ENCODE data around the gene JAM2.

Gene JAM2

GRCh38 chr21:25742900-25743299 lies 103.8 kb downstream of the JAM2 start:
- Histone ChIP-seq H3K4me1 (ENCODE audit: control insufficient read depth, insufficient read depth, low read length) (no peaks in the 10 kb centered on the region), H3K9ac (ENCODE audit: low read length in 2 of 2) (no peak overlapping the region), H3K4me3 (ENCODE audit: low read length in 2 of 2) (no peak overlapping the region), H3K27me3 (ENCODE audit: control insufficient read depth in 1 of 2, insufficient read depth in 2 of 2, low read length in 2 of 2) (no peaks in the 10 kb centered on the region), H3K27ac (ENCODE audit: low read length) (no peak overlapping the region), H3K36me3 (ENCODE audit: control insufficient read depth in 2 of 2, insufficient read depth in 2 of 2, low read length in 2 of 2) (peaks cover 3% of the 10 kb centered on the region in 2 donors), H3K9me3 (ENCODE audit: control insufficient read depth in 2 of 2, low read length in 2 of 2) (no peaks in the 10 kb centered on the region)

- peaks cover 10 to 11% of the 10 kb centered on the region in 2 donors for H3K36me3 ChIP-seq (ENCODE audit: control insufficient read depth in 2 of 2, insufficient read depth in 2 of 2, low read length in 2 of 2)
- H3K27ac ChIP-seq (ENCODE audit: low read length): no peak overlapping the region
- no peaks in the 10 kb centered on the region for H3K27me3 ChIP-seq (ENCODE audit: control insufficient read depth in 1 of 2, insufficient read depth in 2 of 2, low read length in 2 of 2)
- no peak overlapping the region for H3K4me3 ChIP-seq (ENCODE audit: low read length in 2 of 2)
- no peaks in the 10 kb centered on the region for H3K4me1 ChIP-seq (ENCODE audit: control insufficient read depth, insufficient read depth, low read length)
- no peaks in the 10 kb centered on the region for H3K9me3 ChIP-seq (ENCODE audit: control insufficient read depth in 2 of 2, low read length in 2 of 2)
- no peak overlapping the region for H3K9ac ChIP-seq (ENCODE audit: low read length in 2 of 2)
These were observed 105.8 kb downstream of the JAM2 start for GRCh38 chr21:25744854-25745253.

- Histone ChIP-seq H3K9ac (ENCODE audit: low read length in 2 of 2) (no peak overlapping the region), H3K4me3 (ENCODE audit: low read length in 2 of 2) (no peak overlapping the region), H3K36me3 (ENCODE audit: control insufficient read depth in 2 of 2, insufficient read depth in 2 of 2, low read length in 2 of 2) (peaks cover 14 to 22% of the 10 kb centered on the region in 2 donors), H3K27me3 (ENCODE audit: control insufficient read depth in 1 of 2, insufficient read depth in 2 of 2, low read length in 2 of 2) (no peaks in the 10 kb centered on the region), H3K4me1 (ENCODE audit: control insufficient read depth, insufficient read depth, low read length) (no peaks in the 10 kb centered on the region), H3K27ac (ENCODE audit: low read length) (no peak overlapping the region), H3K9me3 (ENCODE audit: control insufficient read depth in 2 of 2, low read length in 2 of 2) (no peaks in the 10 kb centered on the region)
These were observed 111.0 kb downstream of the JAM2 start for GRCh38 chr21:25750085-25750484.

GRCh38 chr21:25752416-25752815 lies 113.4 kb downstream of the JAM2 start:
- H3K36me3 ChIP-seq (ENCODE audit: control insufficient read depth in 2 of 2, insufficient read depth in 2 of 2, low read length in 2 of 2): peaks cover 14 to 24% of the 10 kb centered on the region in 2 donors
- H3K27ac ChIP-seq (ENCODE audit: low read length): no peak overlapping the region
- no peaks in the 10 kb centered on the region for H3K4me1 ChIP-seq (ENCODE audit: control insufficient read depth, insufficient read depth, low read length)

GRCh38 chr21:25756190-25756932 lies 117.3 kb downstream of the JAM2 start:
- Histone ChIP-seq H3K9ac (ENCODE audit: low read length in 2 of 2) (no peak overlapping the region), H3K27ac (ENCODE audit: low read length) (no peak overlapping the region), H3K4me3 (ENCODE audit: low read length in 2 of 2) (no peak overlapping the region), H3K9me3 (ENCODE audit: control insufficient read depth in 2 of 2, low read length in 2 of 2) (no peaks in the 10 kb centered on the region), H3K27me3 (ENCODE audit: control insufficient read depth in 1 of 2, insufficient read depth in 2 of 2, low read length in 2 of 2) (no peaks in the 10 kb centered on the region), H3K36me3 (ENCODE audit: control insufficient read depth in 2 of 2, insufficient read depth in 2 of 2, low read length in 2 of 2) (peaks cover 12 to 29% of the 10 kb centered on the region in 2 donors), H3K4me1 (ENCODE audit: control insufficient read depth, insufficient read depth, low read length) (no peaks in the 10 kb centered on the region)

More at GRCh38 chr21:25752416-25752815, 113.4 kb downstream of the JAM2 start:
- Histone ChIP-seq H3K4me3 (ENCODE audit: low read length in 2 of 2) (no peak overlapping the region), H3K9ac (ENCODE audit: low read length in 2 of 2) (no peak overlapping the region), H3K27me3 (ENCODE audit: control insufficient read depth in 1 of 2, insufficient read depth in 2 of 2, low read length in 2 of 2) (no peaks in the 10 kb centered on the region), H3K9me3 (ENCODE audit: control insufficient read depth in 2 of 2, low read length in 2 of 2) (no peaks in the 10 kb centered on the region)

- peaks cover 12 to 30% of the 10 kb centered on the region in 2 donors for H3K36me3 ChIP-seq (ENCODE audit: control insufficient read depth in 2 of 2, insufficient read depth in 2 of 2, low read length in 2 of 2)
These were observed 118.5 kb downstream of the JAM2 start for GRCh38 chr21:25757531-25757930.

GRCh38 chr21:25759573-25759972 lies 120.5 kb downstream of the JAM2 start:
- no peak overlapping the region for H3K27ac ChIP-seq (ENCODE audit: low read length)
- H3K9ac ChIP-seq (ENCODE audit: low read length in 2 of 2): no peak overlapping the region
- no peaks in the 10 kb centered on the region for H3K9me3 ChIP-seq (ENCODE audit: control insufficient read depth in 2 of 2, low read length in 2 of 2)
- peaks cover 18 to 37% of the 10 kb centered on the region in 2 donors for H3K36me3 ChIP-seq (ENCODE audit: control insufficient read depth in 2 of 2, insufficient read depth in 2 of 2, low read length in 2 of 2)
- H3K27me3 ChIP-seq (ENCODE audit: control insufficient read depth in 1 of 2, insufficient read depth in 2 of 2, low read length in 2 of 2): no peaks in the 10 kb centered on the region
- H3K4me3 ChIP-seq (ENCODE audit: low read length in 2 of 2): no peak overlapping the region
- H3K4me1 ChIP-seq (ENCODE audit: control insufficient read depth, insufficient read depth, low read length): no peaks in the 10 kb centered on the region

More at GRCh38 chr21:25757531-25757930, 118.5 kb downstream of the JAM2 start:
- Histone ChIP-seq H3K27me3 (ENCODE audit: control insufficient read depth in 1 of 2, insufficient read depth in 2 of 2, low read length in 2 of 2) (no peaks in the 10 kb centered on the region), H3K4me1 (ENCODE audit: control insufficient read depth, insufficient read depth, low read length) (no peaks in the 10 kb centered on the region), H3K4me3 (ENCODE audit: low read length in 2 of 2) (no peak overlapping the region), H3K9me3 (ENCODE audit: control insufficient read depth in 2 of 2, low read length in 2 of 2) (no peaks in the 10 kb centered on the region), H3K9ac (ENCODE audit: low read length in 2 of 2) (no peak overlapping the region), H3K27ac (ENCODE audit: low read length) (no peak overlapping the region)

- Histone ChIP-seq H3K9me3 (ENCODE audit: control insufficient read depth in 2 of 2, low read length in 2 of 2) (no peaks in the 10 kb centered on the region), H3K9ac (ENCODE audit: low read length in 2 of 2) (no peak overlapping the region), H3K4me3 (ENCODE audit: low read length in 2 of 2) (no peak overlapping the region), H3K4me1 (ENCODE audit: control insufficient read depth, insufficient read depth, low read length) (no peaks in the 10 kb centered on the region), H3K27ac (ENCODE audit: low read length) (no peak overlapping the region), H3K36me3 (ENCODE audit: control insufficient read depth in 2 of 2, insufficient read depth in 2 of 2, low read length in 2 of 2) (peaks cover 18 to 40% of the 10 kb centered on the region in 2 donors), H3K27me3 (ENCODE audit: control insufficient read depth in 1 of 2, insufficient read depth in 2 of 2, low read length in 2 of 2) (no peaks in the 10 kb centered on the region)
These were observed 121.0 kb downstream of the JAM2 start for GRCh38 chr21:25760061-25760460.

GRCh38 chr21:25760677-25761076 lies 121.6 kb downstream of the JAM2 start:
- Histone ChIP-seq H3K27ac (ENCODE audit: low read length) (no peak overlapping the region), H3K9ac (ENCODE audit: low read length in 2 of 2) (no peak overlapping the region), H3K4me3 (ENCODE audit: low read length in 2 of 2) (no peak overlapping the region), H3K36me3 (ENCODE audit: control insufficient read depth in 2 of 2, insufficient read depth in 2 of 2, low read length in 2 of 2) (peaks cover 18 to 41% of the 10 kb centered on the region in 2 donors), H3K27me3 (ENCODE audit: control insufficient read depth in 1 of 2, insufficient read depth in 2 of 2, low read length in 2 of 2) (no peaks in the 10 kb centered on the region), H3K4me1 (ENCODE audit: control insufficient read depth, insufficient read depth, low read length) (no peaks in the 10 kb centered on the region), H3K9me3 (ENCODE audit: control insufficient read depth in 2 of 2, low read length in 2 of 2) (no peaks in the 10 kb centered on the region)

- Histone ChIP-seq H3K36me3 (ENCODE audit: control insufficient read depth in 2 of 2, insufficient read depth in 2 of 2, low read length in 2 of 2) (peaks cover 17 to 29% of the 10 kb centered on the region in 2 donors), H3K9me3 (ENCODE audit: control insufficient read depth in 2 of 2, low read length in 2 of 2) (no peaks in the 10 kb centered on the region), H3K4me3 (ENCODE audit: low read length in 2 of 2) (no peak overlapping the region), H3K4me1 (ENCODE audit: control insufficient read depth, insufficient read depth, low read length) (no peaks in the 10 kb centered on the region), H3K9ac (ENCODE audit: low read length in 2 of 2) (no peak overlapping the region), H3K27ac (ENCODE audit: low read length) (no peak overlapping the region), H3K27me3 (ENCODE audit: control insufficient read depth in 1 of 2, insufficient read depth in 2 of 2, low read length in 2 of 2) (no peaks in the 10 kb centered on the region)
These were observed 125.0 kb downstream of the JAM2 start for GRCh38 chr21:25764065-25764464.
